NCI-H524 (cell line): ENCODE data around the gene HSPA12A.

Experiments used
- DNase-seq, 2 experiments: peaks; one replicate each; lab custom pipeline; 2025; lab: John Stamatoyannopoulos, UW

The HSPA12A gene

GRCh38 chr10:116742367-116743265 is at the start of gene HSPA12A:
Gene HSPA12A (minus strand): TSS chr10:116742566. CDS start chr10:116742469, 97 bp downstream.
- peak in 1 of 2 experiments; percentile 34 for DNase-seq

- no peak for DNase-seq
These were observed 48.9 kb upstream of the HSPA12A start for GRCh38 chr10:116791241-116791640.

- DNase-seq: peak; percentile 12 to 50
These were observed 45.7 kb upstream of the HSPA12A start for GRCh38 chr10:116787893-116788665.

GRCh38 chr10:116787053-116787659 is 44.8 kb upstream of the HSPA12A start:
- no peak for DNase-seq

GRCh38 chr10:116785867-116786266 is 43.5 kb upstream of the HSPA12A start:
- no peak for DNase-seq

GRCh38 chr10:116785282-116785681 is 42.9 kb upstream of the HSPA12A start:
- DNase-seq: no peak

GRCh38 chr10:116784651-116785050 is 42.3 kb upstream of the HSPA12A start:
- no peak for DNase-seq

GRCh38 chr10:116784035-116784434 is 41.7 kb upstream of the HSPA12A start:
- no peak for DNase-seq

- DNase-seq: no peak
These were observed 40.8 kb upstream of the HSPA12A start for GRCh38 chr10:116783011-116783655.

GRCh38 chr10:116781370-116781884 is 39.1 kb upstream of the HSPA12A start:
- no peak for DNase-seq

GRCh38 chr10:116780691-116781205 is 38.4 kb upstream of the HSPA12A start:
- DNase-seq: no peak

GRCh38 chr10:116779076-116779687 is 36.8 kb upstream of the HSPA12A start:
- DNase-seq: no peak

GRCh38 chr10:116777006-116777405 is 34.6 kb upstream of the HSPA12A start:
- DNase-seq: no peak

- DNase-seq: no peak
These were observed 33.4 kb upstream of the HSPA12A start for GRCh38 chr10:116775488-116776400.

- DNase-seq: no peak
These were observed 32.4 kb upstream of the HSPA12A start for GRCh38 chr10:116774728-116775151.

- no peak for DNase-seq
These were observed 30.7 kb upstream of the HSPA12A start for GRCh38 chr10:116772909-116773705.

GRCh38 chr10:116771959-116772585 is 29.7 kb upstream of the HSPA12A start:
- no peak for DNase-seq

GRCh38 chr10:116771101-116771958 is 29.0 kb upstream of the HSPA12A start:
- no peak for DNase-seq
